Calu3 (cell line): ENCODE measurements around the gene DOCK1. TPM values are rescaled to one million over a fixed set of nuclear protein-coding genes. Genes with fewer than 3 reads are reported as not detected.
"Not testable (repeated sequence)": the region's sequence is repeated elsewhere in the genome, so short reads cannot be mapped to it uniquely, and the experiment has no call there.

Experiments
- BruUV-seq: library from RNA; stranded (reverse); fragments of 400-500 nt; replicated peaks from 2 replicates; lab custom pipeline; 2021; lab: Mats Ljungman, UMichigan
- CTCF ChIA-PET: fragments of 300-600 bp; sonication (Branson Sonifier 250); formaldehyde crosslinking; loops from one replicate; lab custom pipeline; 2022; ENCODE audit warnings: antibody characterized with exemption; lab: Charles Lee
- DNase-seq: peaks from one replicate; pipeline ENCODE4 v3.0.0; 2022
- H3K27ac Mint-ChIP-seq: one replicate; pipeline ENCODE4 v1.8.0; 2022; ENCODE audit warnings: mixed read lengths; ENCODE audit not compliant: unreplicated experiment
- H3K27me3 Mint-ChIP-seq: one replicate; pipeline ENCODE4 v1.8.0; 2022; ENCODE audit warnings: mixed read lengths; ENCODE audit not compliant: unreplicated experiment
- H3K36me3 Mint-ChIP-seq: one replicate; pipeline ENCODE4 v1.8.0; 2022; ENCODE audit warnings: mild to moderate bottlenecking, moderate library complexity, mixed read lengths; ENCODE audit not compliant: insufficient read depth, unreplicated experiment
- H3K4me1 Mint-ChIP-seq: one replicate; pipeline ENCODE4 v1.8.0; 2022; ENCODE audit warnings: mild to moderate bottlenecking, low read depth, mixed read lengths; ENCODE audit not compliant: unreplicated experiment
- H3K4me3 Mint-ChIP-seq: one replicate; pipeline ENCODE4 v1.8.0; 2022; ENCODE audit warnings: mild to moderate bottlenecking, low read depth, moderate library complexity, mixed read lengths; ENCODE audit not compliant: unreplicated experiment
- H3K9me3 Mint-ChIP-seq: one replicate; pipeline ENCODE4 v1.8.0; 2022; ENCODE audit warnings: low read depth, mixed read lengths; ENCODE audit not compliant: unreplicated experiment
- CTCF ChIP-seq: fragments of 200-600 bp; IDR thresholded peaks from one replicate; pipeline ENCODE4 v1.8.0; 2022; ENCODE audit warnings: antibody characterized with exemption; ENCODE audit not compliant: unreplicated experiment
- intact Hi-C: fragments of 100-400 bp; cut with micrococcal nuclease; formaldehyde crosslinking; loops from one replicate; pipeline ENCODE4 v1.10.0; 2022; ENCODE audit not compliant: unreplicated experiment
- total RNA-seq: library from RNA; stranded (reverse); gene quantifications from 2 replicates; pipeline ENCODE4 v1.2.3, GENCODE V29; 2022

DOCK1 gene
- total RNA-seq, 1 experiment from 2014 or later, result 34.2 TPM

- DNase-seq, result no peak
- Mint-ChIP-seq H3K9me3 (no peaks in the 10 kb centered on the region), H3K27ac (no peak overlapping the region), H3K4me3 (no peak overlapping the region), H3K27me3 (peaks cover 74% of the 10 kb centered on the region), H3K4me1 (peaks cover 8% of the 10 kb centered on the region), H3K36me3 (peaks cover 3% of the 10 kb centered on the region)
- intact Hi-C loops, result no loop called here
- no peak for TF ChIP-seq CTCF
- BruUV-seq, result no TSS peak
- CTCF ChIA-PET, result no interaction called here
These were observed 27.8 kb upstream of the DOCK1 start for GRCh38 chr10:126877390-126877789.

- peaks cover 66% of the 10 kb centered on the region for H3K27me3 Mint-ChIP-seq
- H3K27ac Mint-ChIP-seq, result no peak overlapping the region
- H3K9me3 Mint-ChIP-seq, result no peaks in the 10 kb centered on the region
- H3K36me3 Mint-ChIP-seq, result peaks cover 3% of the 10 kb centered on the region
- no peak for TF ChIP-seq CTCF
- intact Hi-C loops, result no loop called here
- H3K4me3 Mint-ChIP-seq, result no peak overlapping the region
- CTCF ChIA-PET, result no interaction called here
- DNase-seq, result no peak
- no TSS peak for BruUV-seq
- H3K4me1 Mint-ChIP-seq, result peaks cover 8% of the 10 kb centered on the region
These were observed 26.6 kb upstream of the DOCK1 start for GRCh38 chr10:126878594-126878993.

- CTCF ChIA-PET, result no interaction called here
- no TSS peak for BruUV-seq
- H3K4me1 Mint-ChIP-seq, result peaks cover 8% of the 10 kb centered on the region
- peaks cover 43% of the 10 kb centered on the region for H3K27me3 Mint-ChIP-seq
- intact Hi-C loops, result no loop called here
- peaks cover 3% of the 10 kb centered on the region for H3K36me3 Mint-ChIP-seq
- no peak for TF ChIP-seq CTCF
- no peaks in the 10 kb centered on the region for H3K9me3 Mint-ChIP-seq
- no peak for DNase-seq
- H3K27ac Mint-ChIP-seq, result no peak overlapping the region
- H3K4me3 Mint-ChIP-seq, result no peak overlapping the region
These were observed 24.3 kb upstream of the DOCK1 start for GRCh38 chr10:126880926-126881325.

- DNase-seq, intact Hi-C loops, H3K27ac Mint-ChIP-seq: not testable (repeated sequence)
These were observed 23.2 kb upstream of the DOCK1 start for GRCh38 chr10:126882055-126882454.

GRCh38 chr10:126888436-126888835 lies 16.8 kb upstream of the DOCK1 start:
- intact Hi-C loops, result not testable (repeated sequence)

More at GRCh38 chr10:126882055-126882454, 23.2 kb upstream of the DOCK1 start:
- Mint-ChIP-seq H3K27me3 (peaks cover 31% of the 10 kb centered on the region), H3K4me3 (peak overlapping the region; percentile 62)
- H3K9me3 Mint-ChIP-seq, H3K36me3 Mint-ChIP-seq, BruUV-seq, CTCF ChIA-PET, H3K4me1 Mint-ChIP-seq: not testable (repeated sequence)

More at GRCh38 chr10:126888436-126888835, 16.8 kb upstream of the DOCK1 start:
- H3K4me1 Mint-ChIP-seq, H3K27ac Mint-ChIP-seq, CTCF ChIA-PET, BruUV-seq, DNase-seq, H3K9me3 Mint-ChIP-seq, H3K36me3 Mint-ChIP-seq, H3K4me3 Mint-ChIP-seq, H3K27me3 Mint-ChIP-seq: not testable (repeated sequence)
